A172 (cell line): Measurements from ENCODE around the gene RABL2B. TPM values are rescaled to one million over a fixed set of nuclear protein-coding genes. Genes with fewer than 3 reads are reported as not detected.
"Not testable (repeated sequence)": the region's sequence is repeated elsewhere in the genome, so short reads cannot be mapped to it uniquely, and the experiment has no call there.

ENCODE experiments used
- DNase-seq: peaks from one replicate; pipeline ENCODE4 v3.0.0-alpha.2; 2015; ENCODE audit warnings: low spot score
- total RNA-seq: library from RNA; depleted of rRNA; stranded (reverse); fragments of >200 nt; shearing (Covaris generic); gene quantifications from 2 replicates; pipeline ENCODE4 v1.2.3, GENCODE V29; 2014; rRNA removed

Gene RABL2B
- total RNA-seq: 11.3 and 13.2 TPM in 2 replicates

DNA sequence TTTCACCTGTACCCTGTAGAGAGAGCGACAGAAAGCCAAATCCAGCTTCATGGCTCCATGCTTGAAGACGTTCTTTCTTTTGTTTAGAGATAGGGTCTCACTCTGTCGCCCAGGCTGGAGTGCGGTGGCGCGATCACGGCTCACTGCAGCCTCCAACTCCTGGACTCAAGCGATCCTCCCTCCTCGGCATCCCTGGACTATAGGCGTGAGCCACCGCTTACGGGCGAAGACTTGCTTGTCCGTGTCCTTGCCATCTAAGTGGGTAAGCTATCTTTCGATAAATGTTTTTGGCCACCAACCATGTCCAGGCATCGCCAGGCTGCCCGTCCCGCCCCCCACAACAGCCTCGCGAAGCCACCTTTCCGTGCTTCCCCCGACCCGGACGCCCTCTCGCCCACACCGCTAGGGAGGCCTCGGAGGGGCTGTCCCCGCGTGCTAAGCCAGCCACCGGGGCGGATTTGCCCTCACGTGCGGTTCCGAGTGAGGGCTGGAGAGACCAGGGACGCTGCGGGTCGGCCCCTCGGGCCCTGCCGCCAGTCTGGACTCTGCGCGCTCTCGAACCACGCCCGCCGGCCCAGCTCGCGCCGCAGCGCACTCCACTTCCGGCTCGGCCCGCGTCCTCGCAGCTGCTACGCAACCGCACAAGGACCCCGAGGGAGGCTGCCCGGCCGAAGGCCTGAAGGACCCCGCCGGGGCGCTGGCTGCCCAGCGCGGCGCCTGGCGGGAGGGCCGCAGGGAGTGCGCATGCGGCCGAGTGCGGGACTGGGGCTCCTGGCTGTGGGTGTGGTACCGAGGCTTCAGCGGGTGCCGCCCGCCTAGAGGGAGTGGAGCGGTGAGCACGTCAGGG is at the start of gene RABL2B:
Gene RABL2B (minus strand): TSS at position 604 of the 847 bp plus-strand sequence. CDS start 1,342 bp downstream, outside the sequence.
- DNase-seq: peak; percentile 53

DNA sequence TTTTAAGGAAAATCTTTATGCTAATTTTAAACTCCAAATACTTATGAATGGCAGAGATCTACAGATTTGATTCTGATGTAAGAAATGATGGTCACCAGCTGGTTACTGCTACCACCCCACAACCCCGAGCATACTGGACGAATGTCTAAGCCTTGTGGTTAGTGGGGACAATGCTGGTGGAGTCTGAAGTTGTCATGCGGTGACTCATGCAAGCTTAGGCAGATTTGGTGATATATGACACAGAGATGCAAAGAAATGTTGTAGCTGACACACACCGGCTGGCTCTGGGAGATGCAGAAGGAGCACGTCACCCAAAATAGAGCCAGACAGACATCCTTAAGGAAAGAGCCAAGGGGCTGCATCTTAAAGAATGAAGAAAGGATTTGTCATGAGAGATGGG is 3.5 kb upstream of the RABL2B start:
- DNase-seq: not testable (repeated sequence)

DNA sequence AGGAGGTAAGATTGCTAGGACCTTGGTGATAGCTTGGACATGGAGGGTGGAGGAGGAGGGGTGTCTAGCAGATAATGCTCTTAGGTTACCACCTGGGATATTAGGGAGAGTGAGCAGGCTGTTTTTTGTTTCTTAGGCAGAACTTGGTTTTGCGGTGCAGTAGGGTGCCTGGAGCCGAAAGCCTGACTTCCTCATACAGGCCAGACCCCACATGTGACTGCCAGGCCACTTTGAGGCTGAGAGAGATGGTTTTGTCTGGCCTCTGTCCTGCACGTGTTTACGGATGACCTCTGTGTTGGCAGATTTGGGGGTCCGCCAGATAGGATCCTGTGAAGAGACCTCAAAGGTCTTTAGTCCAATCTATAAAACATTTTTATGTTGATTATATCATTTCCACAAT is 1.9 kb upstream of the RABL2B start:
- not testable (repeated sequence) for DNase-seq

DNA sequence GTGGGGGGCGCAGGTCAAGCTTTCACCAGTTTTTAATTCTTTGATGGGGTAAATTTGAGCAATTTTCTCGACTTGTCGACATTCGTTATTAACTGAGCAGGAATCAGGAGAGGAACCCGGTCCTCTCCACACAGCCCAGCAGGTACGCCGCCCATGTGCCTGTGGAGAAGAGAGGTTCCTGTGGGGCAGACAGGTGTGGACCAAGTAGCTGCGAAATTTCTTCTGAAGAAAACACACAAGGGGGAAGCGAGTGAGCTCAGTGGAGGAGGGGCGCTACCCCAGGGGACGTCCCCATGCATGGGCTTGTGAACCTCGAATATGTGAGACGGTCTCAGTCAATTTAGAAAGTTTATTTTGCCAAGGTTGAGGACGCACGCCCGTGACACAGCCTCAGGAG is 442 bp upstream of the RABL2B start:
- DNase-seq: not testable (repeated sequence)

DNA sequence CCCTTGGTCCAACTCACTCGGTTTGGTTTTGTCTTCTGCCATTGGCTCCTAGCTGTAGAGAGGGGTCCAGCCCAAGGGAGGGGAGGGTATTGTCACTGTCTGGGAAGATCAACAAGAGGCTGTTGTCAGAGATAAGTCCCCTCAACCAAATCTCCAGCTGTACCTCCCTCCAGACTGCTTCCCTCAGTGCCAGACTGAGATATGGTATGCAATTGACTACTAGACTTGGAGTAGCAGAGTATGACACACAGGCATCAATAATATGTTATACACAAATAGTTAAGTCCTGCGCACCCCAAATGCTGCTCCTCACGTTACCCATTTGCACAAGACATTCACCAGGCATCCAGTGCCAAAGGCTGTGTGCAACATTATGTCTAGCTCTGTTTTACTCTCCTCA is 1.2 kb downstream of the RABL2B start:
- not testable (repeated sequence) for DNase-seq

DNA sequence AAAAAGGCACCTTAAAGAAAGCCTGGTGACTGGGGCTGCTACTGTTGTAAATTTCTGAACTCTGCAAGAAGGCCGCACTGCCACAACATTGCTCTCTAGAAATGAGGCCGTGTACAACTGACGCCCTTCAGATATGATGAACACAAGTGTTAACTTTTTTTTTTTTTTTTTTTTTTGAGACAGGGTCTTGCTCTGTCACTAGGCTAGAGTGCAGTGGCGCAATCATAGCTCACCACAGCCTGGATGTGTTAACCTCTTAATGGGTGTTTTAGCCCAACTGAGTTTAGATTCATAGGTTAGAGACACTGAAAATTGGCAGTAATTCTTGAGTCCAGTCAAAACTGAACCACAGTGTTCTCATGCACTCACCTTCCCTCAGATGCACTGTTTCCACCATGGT is 3.2 kb downstream of the RABL2B start:
- not testable (repeated sequence) for DNase-seq

DNA sequence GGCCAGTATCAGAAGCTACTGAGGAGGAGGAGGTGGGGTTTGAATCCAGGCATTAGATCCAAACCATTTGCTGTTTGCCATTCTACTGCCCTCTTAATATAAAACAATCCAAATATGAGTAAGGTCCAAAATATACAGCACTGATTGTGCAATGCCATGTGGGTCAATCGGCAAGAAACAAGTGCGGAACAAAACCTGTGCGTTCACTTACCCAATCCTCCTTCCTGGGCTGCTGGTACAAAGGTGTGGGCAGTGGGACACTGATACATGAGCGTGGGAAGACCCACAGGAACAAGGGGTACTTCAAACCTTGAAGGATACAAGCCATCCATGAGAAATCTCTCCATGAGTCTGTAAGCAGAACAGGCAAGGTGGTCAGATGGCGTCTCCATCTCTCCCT is 5.8 kb downstream of the RABL2B start:
- DNase-seq: not testable (repeated sequence)

DNA sequence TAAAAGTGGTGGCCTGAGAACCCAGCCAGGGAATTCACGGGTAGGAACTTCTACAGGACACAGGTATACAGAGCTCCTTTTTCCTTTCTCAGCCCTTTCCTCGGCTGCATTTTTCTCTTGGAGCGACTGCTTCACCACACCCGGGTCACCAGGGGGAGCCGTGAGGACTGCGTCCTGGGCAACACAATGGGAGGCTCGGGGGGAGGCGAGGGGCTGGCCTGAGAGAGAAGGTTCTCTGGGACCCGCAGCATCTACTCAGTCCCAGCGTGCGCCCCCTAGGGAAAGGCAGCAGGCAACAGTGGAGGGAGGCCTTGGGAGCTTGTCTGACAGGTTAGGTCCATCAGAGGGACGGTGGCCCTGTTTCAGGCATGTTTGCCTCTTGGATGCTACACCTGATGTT is 8.3 kb downstream of the RABL2B start:
- peak; percentile 4 for DNase-seq

DNA sequence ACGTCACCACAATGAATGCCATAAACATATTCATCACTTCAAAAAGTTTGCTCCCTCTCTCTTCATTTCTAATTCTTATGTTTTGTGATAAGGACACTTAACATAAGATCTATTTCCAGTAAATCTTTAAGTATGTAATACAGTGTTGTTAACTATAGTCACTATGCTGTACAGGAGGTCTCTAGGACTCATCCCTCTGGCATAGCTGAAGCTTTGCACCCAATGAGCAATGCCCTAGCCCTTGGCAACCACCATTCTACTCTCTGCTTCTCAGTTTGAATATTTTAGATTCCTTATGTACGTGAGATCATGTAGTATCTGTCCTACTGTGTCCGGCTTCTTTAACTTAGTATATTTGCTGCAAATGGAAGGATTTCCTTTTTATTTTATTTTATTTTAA is 19.1 kb downstream of the RABL2B start:
- DNase-seq: not testable (repeated sequence)

DNA sequence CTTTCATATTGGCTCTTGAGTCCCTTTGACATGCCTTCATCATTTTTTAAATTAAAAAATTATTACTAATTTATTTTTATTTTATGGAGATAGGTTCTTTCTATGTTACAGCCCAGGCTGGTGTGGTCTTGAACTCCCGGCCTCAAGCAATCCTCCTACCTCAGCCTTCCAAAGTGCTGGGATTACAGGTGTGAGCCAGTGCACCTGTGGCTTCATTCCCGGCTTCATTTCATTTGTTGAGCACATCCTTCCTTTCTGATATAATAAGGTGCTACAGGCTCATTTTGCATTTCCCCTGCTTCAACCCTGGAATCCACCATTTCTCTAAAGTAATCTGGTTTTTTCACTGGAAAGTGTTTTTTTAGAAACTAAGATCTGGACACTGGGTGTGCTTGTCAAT is 21.6 kb downstream of the RABL2B start:
- DNase-seq: not testable (repeated sequence)

DNA sequence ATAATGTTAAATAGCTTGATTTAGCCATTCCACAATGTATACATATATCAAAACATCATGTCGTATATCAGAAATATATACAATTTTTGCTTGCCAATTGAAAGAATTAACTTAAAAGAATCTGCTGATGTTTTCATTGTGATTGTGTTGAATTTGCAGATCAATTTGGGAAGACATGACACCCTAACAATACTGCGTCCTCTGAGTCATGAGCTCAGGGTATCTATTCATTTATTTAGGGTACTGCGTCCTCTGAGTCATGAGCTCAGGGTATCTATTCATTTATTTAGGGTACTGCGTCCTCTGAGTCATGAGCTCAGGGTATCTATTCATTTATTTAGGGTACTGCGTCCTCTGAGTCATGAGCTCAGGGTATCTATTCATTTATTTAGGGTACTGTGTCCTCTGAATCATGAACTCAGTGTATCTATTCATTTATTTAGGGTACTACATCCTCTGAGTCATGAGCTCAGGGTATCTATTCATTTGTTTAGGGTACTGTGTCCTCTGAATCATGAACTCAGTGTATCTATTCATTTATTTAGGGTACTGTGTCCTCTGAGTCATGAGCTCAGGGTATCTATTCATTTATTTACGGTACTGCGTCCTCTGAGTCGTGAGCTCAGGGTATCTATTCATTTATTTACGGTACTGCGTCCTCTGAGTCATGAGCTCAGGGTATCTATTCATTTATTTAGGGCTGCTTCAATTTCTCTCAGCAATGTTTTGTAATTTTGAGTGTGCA is 23.7 kb downstream of the RABL2B start:
- peak; percentile 18 for DNase-seq

DNA sequence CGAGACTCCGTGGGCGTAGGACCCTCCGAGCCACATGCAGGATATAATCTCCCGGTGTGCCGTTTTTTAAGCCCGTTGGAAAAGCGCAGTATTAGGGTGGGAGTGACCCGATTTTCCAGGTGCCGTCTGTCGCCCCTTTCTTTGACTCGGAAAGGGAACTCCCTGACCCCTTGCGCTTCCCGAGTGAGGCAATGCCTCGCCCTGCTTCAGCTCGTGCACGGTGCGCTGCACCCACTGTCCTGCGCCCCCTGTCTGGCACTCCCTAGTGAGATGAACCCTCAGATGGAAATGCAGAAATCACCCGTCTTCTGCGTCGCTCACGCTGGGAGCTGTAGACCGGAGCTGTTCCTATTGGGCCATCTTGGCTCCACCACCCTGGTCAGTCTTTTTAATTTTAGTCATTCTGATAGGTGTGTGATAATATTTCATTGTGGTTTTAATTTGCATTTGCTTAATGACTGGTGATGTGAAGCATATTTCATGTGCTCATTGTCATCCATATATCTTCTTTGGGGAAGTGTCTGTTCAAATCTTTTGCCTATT is 26.4 kb downstream of the RABL2B start:
- peak; percentile 1 for DNase-seq

DNA sequence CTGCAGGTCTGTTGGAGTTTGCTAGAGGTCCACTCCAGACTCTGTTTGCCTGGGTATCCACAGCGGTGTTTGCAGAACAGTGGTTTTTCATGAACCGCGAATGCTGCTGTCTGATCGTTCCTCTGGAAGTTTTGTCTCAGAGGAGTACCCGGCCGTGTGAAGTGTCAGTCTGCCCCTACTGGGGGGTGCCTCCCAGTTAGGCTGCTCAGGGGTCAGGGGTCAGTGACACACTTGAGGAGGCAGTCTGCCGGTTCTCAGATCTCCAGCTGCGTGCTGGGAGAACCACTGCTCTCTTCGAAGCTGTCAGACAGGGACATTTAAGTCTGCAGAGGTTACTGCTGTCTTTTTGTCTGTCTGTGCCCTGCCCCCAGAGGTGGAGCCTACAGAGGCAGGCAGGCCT is 27.0 kb downstream of the RABL2B start:
- DNase-seq: not testable (repeated sequence)

DNA sequence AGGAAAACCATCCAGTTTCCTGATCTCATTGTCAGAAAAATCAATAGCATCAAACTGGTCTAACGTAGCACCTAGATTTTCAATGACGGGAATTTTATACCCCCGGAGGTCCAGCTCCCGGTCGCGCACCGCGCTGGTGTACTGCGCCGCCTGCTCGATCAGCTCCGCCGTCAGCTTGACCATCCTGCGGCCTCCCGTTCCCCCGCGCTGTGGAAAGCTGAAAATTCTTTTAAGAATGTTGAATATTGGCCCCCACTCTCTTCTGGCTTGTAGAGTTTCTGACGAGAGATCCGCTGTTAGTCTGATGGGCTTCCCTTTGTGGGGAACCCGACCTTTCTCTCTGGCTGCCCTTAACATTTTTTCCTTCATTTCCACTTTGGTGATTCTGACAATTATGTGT is 28.2 kb downstream of the RABL2B start:
- not testable (repeated sequence) for DNase-seq

DNA sequence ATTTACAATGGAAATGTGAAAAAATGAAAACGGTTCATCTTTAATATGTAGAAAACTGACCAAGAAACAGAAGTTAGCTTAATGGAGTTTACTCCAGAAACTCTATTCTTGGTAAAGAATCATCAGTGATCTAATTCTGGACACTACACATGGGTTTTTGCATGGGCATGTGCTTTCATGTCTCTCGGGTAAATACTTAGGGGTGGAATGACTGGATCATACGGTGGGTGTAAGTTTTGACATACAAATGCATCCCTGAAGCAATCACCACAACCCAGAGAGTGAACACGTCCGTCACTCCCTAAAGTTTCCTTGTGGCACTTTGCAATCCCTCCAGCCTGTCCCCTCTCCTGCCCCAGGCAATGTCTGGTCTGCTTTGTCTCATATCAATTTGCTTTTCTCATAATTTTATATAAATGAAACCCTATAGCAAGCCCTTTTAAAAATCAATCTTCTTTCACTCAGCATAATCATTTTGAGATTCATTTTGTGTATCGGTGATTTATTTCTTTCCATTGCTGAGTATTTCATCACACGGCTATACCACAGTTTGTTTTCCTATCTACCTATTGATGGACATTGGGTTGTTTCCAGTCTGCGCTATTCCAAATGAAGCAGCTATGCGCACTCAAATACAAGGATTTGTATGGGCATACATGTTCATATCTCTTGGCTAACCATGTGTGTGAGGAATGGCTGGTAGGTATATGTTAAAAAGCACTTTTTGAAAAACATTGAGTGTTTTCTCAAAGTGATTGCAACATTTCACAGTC is 33.9 kb downstream of the RABL2B start:
- not testable (repeated sequence) for DNase-seq

DNA sequence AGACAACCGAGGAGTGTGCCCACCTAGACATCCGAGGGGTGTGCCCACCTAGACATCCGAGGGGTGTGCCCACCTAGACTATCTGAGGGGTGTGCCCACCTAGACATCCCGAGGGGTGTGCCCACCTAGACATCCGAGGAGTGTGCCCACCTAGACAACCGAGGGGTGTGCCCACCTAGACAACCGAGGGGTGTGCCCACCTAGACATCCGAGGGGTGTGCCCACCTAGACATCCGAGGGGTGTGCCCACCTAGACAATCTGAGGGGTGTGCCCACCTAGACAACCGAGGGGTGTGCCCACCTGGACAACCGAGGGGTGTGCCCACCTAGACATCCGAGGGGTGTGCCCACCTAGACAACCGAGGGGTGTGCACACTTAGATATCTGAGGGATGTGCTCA is 34.8 kb downstream of the RABL2B start:
- not testable (repeated sequence) for DNase-seq

DNA sequence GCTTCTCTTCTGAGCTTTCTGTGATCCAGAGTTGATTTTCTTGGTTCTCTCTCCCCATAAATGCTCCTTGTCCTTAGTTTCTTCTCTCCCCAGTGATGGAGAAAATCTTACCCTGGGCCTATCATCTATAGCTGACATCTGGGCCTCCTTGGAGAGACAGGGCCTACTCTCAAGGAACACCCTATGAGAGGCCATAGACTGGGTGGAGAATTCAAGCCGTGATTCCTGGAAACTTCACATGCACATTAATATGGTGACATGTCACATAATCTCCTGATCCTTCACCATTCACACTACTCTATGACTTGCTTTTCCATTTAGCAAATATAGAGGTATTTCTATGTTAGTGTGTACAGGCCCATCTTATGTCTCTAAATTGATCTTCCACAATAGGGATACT is 35.9 kb downstream of the RABL2B start:
- DNase-seq: not testable (repeated sequence)

DNA sequence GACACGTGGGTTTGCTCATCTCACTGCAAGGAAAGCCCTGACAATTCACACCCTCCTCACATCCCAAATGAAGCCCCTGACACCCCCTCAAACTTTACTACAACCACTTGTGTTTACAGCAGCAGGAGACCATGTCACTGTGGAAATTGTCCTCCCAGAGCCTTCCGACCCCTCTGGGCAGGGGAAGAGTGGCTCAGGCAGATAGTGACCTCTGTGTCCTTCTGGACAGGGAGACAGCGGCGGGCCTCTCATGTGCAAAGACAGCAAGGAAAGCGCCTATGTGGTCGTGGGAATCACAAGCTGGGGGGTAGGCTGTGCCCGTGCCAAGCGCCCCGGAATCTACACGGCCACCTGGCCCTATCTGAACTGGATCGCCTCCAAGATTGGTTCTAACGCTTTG is 39.0 kb downstream of the RABL2B start:
- DNase-seq: not testable (repeated sequence)

DNA sequence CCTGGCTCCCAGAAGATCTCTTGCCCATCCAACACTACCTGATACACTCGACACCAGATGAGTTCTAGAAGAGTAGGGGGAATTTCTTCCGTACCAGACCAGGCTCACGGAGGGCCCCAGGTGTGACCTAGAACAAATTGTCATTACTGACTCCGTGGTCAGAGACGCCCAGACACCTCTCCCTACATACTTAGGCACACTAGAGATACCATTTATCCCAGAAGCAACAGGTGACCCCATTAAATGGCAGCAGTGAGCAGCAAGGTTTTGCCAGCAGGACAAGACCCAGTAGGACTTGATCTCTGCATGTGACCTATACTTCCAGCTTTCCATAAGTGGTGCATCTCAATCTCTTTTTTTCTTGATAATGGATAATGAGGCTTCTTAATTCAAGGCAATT is 42.7 kb downstream of the RABL2B start:
- DNase-seq: not testable (repeated sequence)

DNA sequence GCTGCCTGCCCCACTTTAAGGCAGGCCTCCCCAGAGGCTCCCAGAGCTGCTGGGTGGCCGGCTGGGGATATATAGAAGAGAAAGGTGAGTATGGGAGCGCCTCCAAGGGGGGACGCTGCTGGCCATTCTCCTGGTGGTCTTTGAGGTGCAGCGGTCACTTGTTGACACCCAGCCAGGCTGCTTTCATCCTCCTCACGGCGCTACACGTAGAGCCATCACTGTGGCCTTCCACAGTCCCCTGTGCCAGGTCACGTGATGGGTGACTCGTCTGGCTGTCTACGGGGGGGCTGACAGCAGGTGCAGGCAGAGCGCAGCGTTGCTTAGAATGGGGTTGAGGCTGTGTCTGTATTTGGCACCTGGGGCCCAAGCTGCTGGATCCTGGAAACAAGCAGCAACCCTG is 43.5 kb downstream of the RABL2B start:
- DNase-seq: no peak

DNA sequence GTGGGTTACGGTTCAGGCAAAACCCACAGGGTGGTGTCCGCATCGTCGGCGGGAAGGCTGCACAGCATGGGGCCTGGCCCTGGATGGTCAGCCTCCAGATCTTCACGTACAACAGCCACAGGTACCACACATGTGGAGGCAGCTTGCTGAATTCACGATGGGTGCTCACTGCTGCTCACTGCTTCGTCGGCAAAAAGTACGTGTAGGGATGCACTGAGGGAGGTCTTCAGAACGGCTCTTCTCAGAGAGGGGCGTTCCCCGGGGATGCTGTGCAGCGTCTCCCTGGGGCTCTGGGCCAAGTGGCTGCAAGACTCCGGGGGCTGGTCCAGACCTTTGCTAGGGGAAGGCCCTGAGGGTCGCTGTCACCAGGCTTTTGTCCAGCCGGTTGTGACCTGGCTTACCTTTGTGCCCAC is 44.2 kb downstream of the RABL2B start:
- no peak for DNase-seq
